ENCODE results near the gene TMF1.

TMF1 gene

DNA sequence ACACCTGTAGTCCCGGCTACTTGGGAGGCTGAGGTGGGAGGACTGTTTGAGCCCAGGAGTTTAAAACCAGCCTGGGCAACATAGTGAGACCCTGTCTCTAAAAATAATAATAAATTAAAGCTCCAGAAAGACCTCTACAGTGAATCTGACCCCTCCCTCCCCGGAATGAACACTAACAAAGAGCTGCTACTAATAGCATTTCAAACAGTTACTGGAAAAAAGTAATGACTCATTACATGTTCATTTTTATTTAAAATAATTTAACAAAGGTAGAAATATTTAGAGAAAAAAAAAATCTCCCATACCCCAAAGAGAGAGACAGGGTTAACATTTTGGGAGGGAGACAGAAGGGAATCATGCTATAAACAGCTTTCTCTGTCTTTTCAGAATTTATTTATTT lies 30.2 kb upstream of the TMF1 start:
- Mint-ChIP-seq H3K27me3 (ENCODE audit: low read depth) (no peaks in the 10 kb centered on the region), H3K4me1 (peaks cover 69% of the 10 kb centered on the region), H3K27ac (peak overlapping the region; percentile 70 to 83 (median 75)), H3K9me3 (no peaks in the 10 kb centered on the region), H3K4me3 (peak overlapping the region; percentile 45 to 67 (median 48)), H3K36me3 (ENCODE audit: low read depth) (peaks cover under 1% of the 10 kb centered on the region)
- TF ChIP-seq, protein P1, sequence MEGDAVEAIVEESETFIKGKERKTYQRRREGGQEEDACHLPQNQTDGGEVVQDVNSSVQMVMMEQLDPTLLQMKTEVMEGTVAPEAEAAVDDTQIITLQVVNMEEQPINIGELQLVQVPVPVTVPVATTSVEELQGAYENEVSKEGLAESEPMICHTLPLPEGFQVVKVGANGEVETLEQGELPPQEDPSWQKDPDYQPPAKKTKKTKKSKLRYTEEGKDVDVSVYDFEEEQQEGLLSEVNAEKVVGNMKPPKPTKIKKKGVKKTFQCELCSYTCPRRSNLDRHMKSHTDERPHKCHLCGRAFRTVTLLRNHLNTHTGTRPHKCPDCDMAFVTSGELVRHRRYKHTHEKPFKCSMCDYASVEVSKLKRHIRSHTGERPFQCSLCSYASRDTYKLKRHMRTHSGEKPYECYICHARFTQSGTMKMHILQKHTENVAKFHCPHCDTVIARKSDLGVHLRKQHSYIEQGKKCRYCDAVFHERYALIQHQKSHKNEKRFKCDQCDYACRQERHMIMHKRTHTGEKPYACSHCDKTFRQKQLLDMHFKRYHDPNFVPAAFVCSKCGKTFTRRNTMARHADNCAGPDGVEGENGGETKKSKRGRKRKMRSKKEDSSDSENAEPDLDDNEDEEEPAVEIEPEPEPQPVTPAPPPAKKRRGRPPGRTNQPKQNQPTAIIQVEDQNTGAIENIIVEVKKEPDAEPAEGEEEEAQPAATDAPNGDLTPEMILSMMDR (IDR thresholded peaks at IDR 0.05; ENCODE audit: unreplicated experiment in 3 of 3) = no peak

DNA sequence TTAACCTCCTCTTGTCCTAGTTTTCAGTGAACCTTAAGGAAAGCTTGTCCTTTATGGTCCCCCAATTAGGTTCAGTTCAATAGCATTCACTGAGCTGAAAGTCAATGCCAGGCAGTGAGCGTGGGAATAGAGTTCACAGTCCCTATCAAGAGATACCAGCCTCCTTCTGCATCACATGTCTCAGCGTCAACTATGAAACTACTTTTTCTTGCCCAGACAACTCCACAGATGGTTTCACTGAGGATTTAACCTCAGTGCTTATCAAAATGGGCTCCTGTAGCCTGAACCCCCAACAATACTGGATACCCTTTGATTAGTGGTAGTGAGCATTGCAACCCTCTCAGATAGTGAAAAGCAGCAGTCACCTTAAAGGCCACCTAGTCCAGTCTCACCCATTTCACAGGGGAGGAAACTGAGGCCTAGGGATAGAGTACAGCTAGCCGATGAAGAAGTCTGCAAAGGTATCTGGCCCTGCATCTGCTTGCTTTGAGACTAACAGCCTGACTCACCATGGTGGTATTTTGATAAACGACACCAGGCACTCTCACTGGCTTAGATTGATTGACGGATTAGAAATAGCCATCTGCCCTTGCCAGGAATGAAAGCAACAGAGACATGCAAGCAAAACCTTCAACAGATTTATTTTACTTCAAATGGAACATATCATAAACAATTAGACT lies 29.6 kb upstream of the TMF1 start:
- H3K27ac Mint-ChIP-seq = peak overlapping the region in 1 of 3 experiments; percentile 74
- TF ChIP-seq, protein P1 (IDR thresholded peaks at IDR 0.05; ENCODE audit: unreplicated experiment in 3 of 3) = no peak
- H3K27me3 Mint-ChIP-seq (ENCODE audit: low read depth) = no peaks in the 10 kb centered on the region
- H3K9me3 Mint-ChIP-seq = no peaks in the 10 kb centered on the region
- peaks cover 5% of the 10 kb centered on the region for H3K36me3 Mint-ChIP-seq (ENCODE audit: low read depth)
- peaks cover 73% of the 10 kb centered on the region for H3K4me1 Mint-ChIP-seq
- peak overlapping the region; percentile 56 to 84 (median 71) for H3K4me3 Mint-ChIP-seq

DNA sequence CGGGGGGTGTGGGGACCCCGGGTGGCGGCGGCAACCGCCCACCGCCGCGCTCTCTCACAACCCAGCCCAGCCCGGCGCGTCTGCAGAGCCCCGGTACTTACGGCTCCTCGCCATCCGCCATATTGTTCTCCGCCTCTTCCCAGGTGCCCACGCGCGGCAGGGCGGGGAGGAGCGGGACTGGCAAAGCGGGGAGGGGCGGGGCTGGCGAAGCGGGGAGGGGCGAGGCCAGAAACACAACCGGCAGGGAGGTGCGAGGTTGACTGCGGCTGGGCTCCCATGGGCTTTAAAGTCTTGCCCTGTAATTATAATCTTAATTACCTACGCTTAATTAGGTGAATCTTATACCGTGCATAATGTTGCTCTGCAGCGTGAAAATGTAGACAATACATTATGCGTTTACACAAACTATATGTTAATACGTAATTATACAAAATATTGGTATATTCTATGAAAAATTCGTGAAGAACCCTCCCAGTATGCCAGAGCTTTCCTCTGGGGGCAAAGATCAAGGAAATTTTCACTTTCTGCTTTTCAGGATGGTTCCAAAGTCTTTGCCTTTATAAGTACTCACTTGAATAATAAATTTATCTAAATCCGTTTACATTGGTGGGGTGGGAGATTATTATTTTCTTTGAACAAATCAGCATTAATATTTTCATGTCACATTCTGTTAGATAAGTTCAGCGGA lies 28.2 kb upstream of the TMF1 start, which contains the start of gene UBA3:
UBA3 (minus strand) TSS at position 133 of the 688 bp plus-strand sequence; CDS start at position 121, 12 bp downstream.
- Mint-ChIP-seq H3K4me3 (peak within 1 kb of the TSS; percentile 85 to 93 (median 88)), H3K9me3 (no peaks in the 10 kb centered on the region), H3K4me1 (peaks cover 65% of the 10 kb centered on the region), H3K27me3 (ENCODE audit: low read depth) (no peaks in the 10 kb centered on the region), H3K27ac (peak within 1 kb of the TSS; percentile 73 to 86 (median 83)), H3K36me3 (ENCODE audit: low read depth) (peaks cover 7% of the 10 kb centered on the region)
- TF ChIP-seq, protein P1 (IDR thresholded peaks at IDR 0.05; ENCODE audit: unreplicated experiment in 3 of 3) = no peak

DNA sequence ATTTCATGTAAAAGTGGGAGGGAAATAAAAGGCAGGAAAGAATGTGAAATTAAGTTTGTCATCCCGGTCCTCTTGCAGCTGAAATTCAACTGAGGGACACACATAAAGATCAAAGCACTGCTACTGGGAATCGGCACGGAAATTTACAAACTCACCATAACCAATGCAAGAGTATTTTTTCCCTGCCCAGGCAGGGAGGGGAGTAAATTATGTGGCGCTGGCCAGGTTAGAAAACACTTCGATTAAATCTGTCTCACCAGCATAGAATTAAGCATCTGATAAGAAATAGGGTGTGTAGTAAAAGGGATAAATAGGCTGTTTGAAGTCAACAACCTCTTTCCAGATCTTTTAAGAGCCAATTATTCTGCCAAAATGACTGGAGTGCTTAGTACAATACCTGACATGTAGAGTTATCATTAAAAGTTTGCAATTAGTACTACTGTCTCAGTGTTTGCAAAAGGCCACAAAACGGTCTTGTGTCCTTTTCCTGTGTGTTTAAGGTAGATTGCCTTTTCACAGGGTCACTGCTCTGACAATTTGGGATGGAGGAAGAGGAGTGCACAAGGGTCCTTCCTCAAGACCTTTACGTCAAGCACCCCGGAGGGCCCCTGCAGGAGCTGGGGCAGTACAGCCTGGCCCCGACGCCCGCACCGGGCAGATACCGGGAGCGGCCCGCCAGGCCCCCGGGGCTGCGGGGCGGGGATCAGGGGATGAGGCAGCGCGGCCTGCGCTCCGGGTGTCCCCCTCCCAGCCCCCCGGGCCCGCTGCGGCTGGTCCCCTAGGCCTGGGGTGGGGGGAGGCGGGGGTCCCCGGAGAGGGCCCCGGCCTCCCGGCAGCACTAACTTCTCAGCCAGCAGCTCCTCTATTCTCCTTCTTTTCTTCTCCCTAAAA lies 27.4 kb upstream of the TMF1 start:
- Mint-ChIP-seq H3K4me3 (peak overlapping the region; percentile 85 to 93 (median 88)), H3K9me3 (no peaks in the 10 kb centered on the region), H3K27me3 (ENCODE audit: low read depth) (no peaks in the 10 kb centered on the region), H3K4me1 (peaks cover 60% of the 10 kb centered on the region), H3K36me3 (ENCODE audit: low read depth) (peaks cover 8% of the 10 kb centered on the region), H3K27ac (peak overlapping the region; percentile 73 to 86 (median 83))
- TF ChIP-seq, protein P1 (IDR thresholded peaks at IDR 0.05; ENCODE audit: unreplicated experiment in 3 of 3) = no peak

DNA sequence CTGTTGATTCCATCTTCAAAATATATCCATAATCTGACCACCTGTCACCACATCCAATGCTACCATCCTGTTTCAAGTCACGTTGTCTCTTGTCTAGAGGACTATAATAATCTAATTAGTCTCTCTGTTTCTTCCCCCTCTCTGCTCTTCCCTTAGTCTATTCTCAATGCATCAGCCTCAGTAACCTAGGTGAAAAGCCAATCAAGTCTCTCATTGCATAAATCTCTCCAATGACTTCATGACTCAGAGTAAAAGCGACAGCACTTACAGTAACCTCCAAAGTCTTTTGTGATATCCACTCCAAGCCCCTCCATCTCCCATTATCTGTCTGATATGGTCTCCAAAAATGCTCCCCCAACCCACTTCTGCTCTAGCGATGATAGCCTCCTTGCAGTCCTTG lies 20.8 kb upstream of the TMF1 start:
- H3K4me1 Mint-ChIP-seq = peaks cover 9% of the 10 kb centered on the region
- TF ChIP-seq, protein P1 (IDR thresholded peaks at IDR 0.05; ENCODE audit: unreplicated experiment in 3 of 3) = no peak
- H3K27me3 Mint-ChIP-seq (ENCODE audit: low read depth) = no peaks in the 10 kb centered on the region
- no peaks in the 10 kb centered on the region for H3K9me3 Mint-ChIP-seq
- H3K36me3 Mint-ChIP-seq (ENCODE audit: low read depth) = peaks cover 42% of the 10 kb centered on the region
- H3K27ac Mint-ChIP-seq = no peak overlapping the region
- no peak overlapping the region for H3K4me3 Mint-ChIP-seq
